Measurements from ENCODE around the gene BACE1. TPM values are rescaled to one million over a fixed set of nuclear protein-coding genes. Genes with fewer than 3 reads are reported as not detected.

BACE1 gene
- polyA plus RNA-seq, 6 donors from 2014 or later, result 0.05 to 1.0 (median 0.07) TPM; not detected in 3

GRCh38 chr11:117300773-117301172, 15.3 kb downstream of the BACE1 start:
- H3K4me3 Mint-ChIP-seq, result no peak overlapping the region
- peak overlapping the region in 2 of 6 donors; percentile 47 to 91 for H3K27ac Mint-ChIP-seq
- DNase-seq (no peak), ATAC-seq (ENCODE audit: low read depth in 2 of 2) (no peak)
- H3K36me3 Mint-ChIP-seq, result no peaks in the 10 kb centered on the region
- no peaks in the 10 kb centered on the region for H3K9me3 Mint-ChIP-seq
- peaks cover 0 to 6% (median 0%) of the 10 kb centered on the region in 3 donors for H3K27me3 Mint-ChIP-seq
- H3K4me1 Mint-ChIP-seq, result peaks cover 0 to 3% (median 0%) of the 10 kb centered on the region in 3 donors

DNA sequence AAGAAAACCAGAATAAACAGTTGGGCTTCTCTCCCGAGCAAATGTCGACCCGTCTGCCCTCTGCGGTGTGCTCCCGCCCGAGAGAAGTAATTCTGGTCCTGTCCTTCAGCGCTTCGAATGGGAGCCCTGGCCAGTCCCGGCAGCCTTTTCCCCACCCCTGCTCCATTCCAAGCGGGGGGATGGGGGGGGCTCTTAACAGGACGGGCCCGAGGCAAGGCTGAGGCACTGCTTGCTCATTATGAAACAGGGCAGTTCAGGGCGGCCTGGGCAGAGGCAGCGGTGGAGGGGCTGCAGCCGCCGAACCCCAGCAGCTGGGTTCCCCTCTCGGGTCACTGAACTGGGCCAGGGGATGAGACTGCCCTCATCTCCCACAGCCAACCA, 15.8 kb downstream of the BACE1 start:
- peak overlapping the region in 1 of 6 donors; percentile 69 for H3K27ac Mint-ChIP-seq

GRCh38 chr11:117299351-117300282, 16.4 kb downstream of the BACE1 start:
- Mint-ChIP-seq H3K4me3 (peak overlapping the region in 1 of 8 donors; percentile 47), H3K4me1 (peaks cover 0 to 3% (median 0%) of the 10 kb centered on the region in 3 donors), H3K36me3 (no peaks in the 10 kb centered on the region), H3K27ac (peak overlapping the region in 2 of 6 donors; percentile 24 to 72), H3K9me3 (no peaks in the 10 kb centered on the region), H3K27me3 (peaks cover 0 to 6% (median 0%) of the 10 kb centered on the region in 3 donors)
- DNase-seq (no peak), ATAC-seq (ENCODE audit: low read depth in 2 of 2) (no peak)

More for the DNA sequence above, 15.8 kb downstream of the BACE1 start:
- no peak overlapping the region for H3K4me3 Mint-ChIP-seq
- H3K27me3 Mint-ChIP-seq, result peaks cover 0 to 6% (median 0%) of the 10 kb centered on the region in 3 donors
- H3K36me3 Mint-ChIP-seq, result no peaks in the 10 kb centered on the region
- DNase-seq (no peak), ATAC-seq (ENCODE audit: low read depth in 2 of 2) (no peak)
- peaks cover 0 to 3% (median 0%) of the 10 kb centered on the region in 3 donors for H3K4me1 Mint-ChIP-seq
- H3K9me3 Mint-ChIP-seq, result no peaks in the 10 kb centered on the region

GRCh38 chr11:117298195-117298594, 17.9 kb downstream of the BACE1 start:
- Mint-ChIP-seq H3K27ac (peak overlapping the region in 2 of 6 donors; percentile 31 to 49), H3K36me3 (no peaks in the 10 kb centered on the region), H3K4me3 (no peak overlapping the region), H3K27me3 (peaks cover 0 to 6% (median 0%) of the 10 kb centered on the region in 3 donors), H3K4me1 (peaks cover 0 to 3% (median 0%) of the 10 kb centered on the region in 3 donors), H3K9me3 (no peaks in the 10 kb centered on the region)
- DNase-seq, result no peak
- ATAC-seq (ENCODE audit: low read depth in 2 of 2), result no peak

- H3K27ac Mint-ChIP-seq, result peak overlapping the region in 1 of 6 donors; percentile 68
- ATAC-seq (ENCODE audit: low read depth in 2 of 2) (no peak), DNase-seq (no peak)
- peaks cover 0 to 6% (median 0%) of the 10 kb centered on the region in 3 donors for H3K27me3 Mint-ChIP-seq
- peaks cover 0 to 3% (median 0%) of the 10 kb centered on the region in 3 donors for H3K4me1 Mint-ChIP-seq
- no peaks in the 10 kb centered on the region for H3K36me3 Mint-ChIP-seq
- no peaks in the 10 kb centered on the region for H3K9me3 Mint-ChIP-seq
- no peak overlapping the region for H3K4me3 Mint-ChIP-seq
Measured at GRCh38 chr11:117296881-117297280, 19.2 kb downstream of the BACE1 start.

GRCh38 chr11:117295438-117296137, 20.5 kb downstream of the BACE1 start:
- Mint-ChIP-seq H3K4me3 (no peak overlapping the region), H3K36me3 (no peaks in the 10 kb centered on the region), H3K9me3 (no peaks in the 10 kb centered on the region), H3K27ac (no peak overlapping the region), H3K4me1 (peaks cover 0 to under 1% (median 0%) of the 10 kb centered on the region in 3 donors), H3K27me3 (no peaks in the 10 kb centered on the region)
- DNase-seq, result no peak
- no peak for ATAC-seq (ENCODE audit: low read depth in 2 of 2)

DNA sequence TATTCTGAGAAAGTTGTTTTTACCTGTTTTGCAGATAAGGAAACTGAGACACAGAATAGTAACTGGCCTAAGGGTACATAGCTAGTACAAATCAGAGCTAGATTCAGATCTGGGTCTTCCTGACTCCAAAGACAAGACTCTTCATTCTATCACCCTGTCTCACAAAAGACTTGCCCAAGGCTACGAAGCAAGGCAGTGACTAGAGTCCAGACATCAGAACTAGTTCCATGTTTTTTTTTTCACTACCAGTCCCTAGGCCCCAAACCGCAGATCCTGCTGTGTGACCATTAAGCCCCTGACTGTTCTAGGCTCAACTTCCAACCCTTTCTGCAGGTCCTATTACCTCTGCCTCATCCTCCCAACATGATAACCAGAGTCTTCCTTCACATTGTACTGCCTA, 23.4 kb downstream of the BACE1 start:
- DNase-seq (no peak), ATAC-seq (ENCODE audit: low read depth in 2 of 2) (no peak)
- Mint-ChIP-seq H3K9me3 (no peaks in the 10 kb centered on the region), H3K4me1 (no peaks in the 10 kb centered on the region), H3K36me3 (peaks cover 0 to 5% of the 10 kb centered on the region in 2 donors), H3K27me3 (no peaks in the 10 kb centered on the region), H3K4me3 (no peak overlapping the region), H3K27ac (peak overlapping the region in 2 of 6 donors; percentile 30 to 72)

DNA sequence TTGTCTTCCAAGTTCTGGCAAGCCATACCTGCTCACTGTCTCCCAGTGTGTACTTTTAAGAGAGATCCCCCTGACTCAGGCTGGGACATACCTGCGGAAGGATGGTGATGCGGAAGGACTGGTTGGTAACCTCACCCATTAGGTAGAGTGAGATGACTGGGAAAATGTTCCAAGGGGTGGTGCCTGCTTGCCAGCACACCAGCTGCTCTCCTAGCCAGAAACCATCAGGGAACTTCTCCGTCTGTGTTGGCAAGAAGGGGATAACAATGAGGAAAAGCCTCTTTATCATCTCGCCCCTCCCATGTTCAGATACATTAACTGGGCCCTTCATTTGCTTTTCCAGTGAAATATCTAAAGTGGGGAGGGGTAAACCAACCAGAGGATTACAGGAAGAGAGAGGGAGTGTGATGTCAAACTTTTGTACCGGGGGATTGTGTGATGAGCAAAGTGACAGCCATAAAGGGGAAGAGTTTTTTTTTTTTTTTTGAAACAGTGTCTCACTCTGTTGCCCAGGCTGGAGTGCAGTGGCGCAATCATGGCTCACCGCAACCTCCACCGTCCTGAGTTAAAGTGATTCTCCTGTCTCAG, 25.2 kb downstream of the BACE1 start, which contains the start of gene BACE1-AS:
TSS of gene BACE1-AS (plus strand) at position 538 of the 588 bp plus-strand sequence.
- H3K27ac Mint-ChIP-seq, result peak within 1 kb of the TSS in 2 of 6 donors; percentile 65 to 76
- no peaks in the 10 kb centered on the region for H3K4me1 Mint-ChIP-seq
- DNase-seq, result no peak
- ATAC-seq (ENCODE audit: low read depth in 2 of 2), result no peak
- peaks cover 0 to 2% (median 0%) of the 10 kb centered on the region in 7 donors for H3K9me3 Mint-ChIP-seq
- H3K4me3 Mint-ChIP-seq, result no peak within 1 kb of the TSS
- H3K27me3 Mint-ChIP-seq, result no peaks in the 10 kb centered on the region
- peaks cover 5 to 11% of the 10 kb centered on the region in 2 donors for H3K36me3 Mint-ChIP-seq

- H3K36me3 Mint-ChIP-seq, result peaks cover 14 to 16% of the 10 kb centered on the region in 2 donors
- H3K4me3 Mint-ChIP-seq, result no peak overlapping the region
- H3K4me1 Mint-ChIP-seq, result no peaks in the 10 kb centered on the region
- ATAC-seq (ENCODE audit: low read depth in 2 of 2), result no peak
- H3K9me3 Mint-ChIP-seq, result peaks cover 0 to 2% (median 0%) of the 10 kb centered on the region in 7 donors
- no peak for DNase-seq
- no peaks in the 10 kb centered on the region for H3K27me3 Mint-ChIP-seq
- peak overlapping the region in 2 of 6 donors; percentile 21 to 36 for H3K27ac Mint-ChIP-seq
Measured at GRCh38 chr11:117289795-117290194, 26.3 kb downstream of the BACE1 start.

GRCh38 chr11:117287668-117288067, 28.4 kb downstream of the BACE1 start:
- H3K9me3 Mint-ChIP-seq, result peaks cover 0 to 2% (median 0%) of the 10 kb centered on the region in 7 donors
- DNase-seq, result no peak
- no peaks in the 10 kb centered on the region for H3K27me3 Mint-ChIP-seq
- H3K4me3 Mint-ChIP-seq, result peak overlapping the region in 1 of 8 donors; percentile 57
- peak overlapping the region in 1 of 6 donors; percentile 22 for H3K27ac Mint-ChIP-seq
- peaks cover 26 to 27% of the 10 kb centered on the region in 2 donors for H3K36me3 Mint-ChIP-seq
- no peaks in the 10 kb centered on the region for H3K4me1 Mint-ChIP-seq
- no peak for ATAC-seq (ENCODE audit: low read depth in 2 of 2)

- ATAC-seq (ENCODE audit: low read depth in 2 of 2) (no peak), DNase-seq (no peak)
- Mint-ChIP-seq H3K9me3 (peaks cover 0 to 2% (median 0%) of the 10 kb centered on the region in 7 donors), H3K4me1 (no peaks in the 10 kb centered on the region), H3K27ac (no peak overlapping the region), H3K36me3 (peaks cover 35 to 38% of the 10 kb centered on the region in 2 donors), H3K4me3 (no peak overlapping the region), H3K27me3 (no peaks in the 10 kb centered on the region)
Measured at GRCh38 chr11:117286588-117286987, 29.5 kb downstream of the BACE1 start.

- Mint-ChIP-seq H3K27me3 (no peaks in the 10 kb centered on the region), H3K4me3 (no peak overlapping the region), H3K9me3 (peaks cover 0 to 2% (median 0%) of the 10 kb centered on the region in 7 donors), H3K36me3 (peaks cover 48 to 53% of the 10 kb centered on the region in 2 donors), H3K27ac (no peak overlapping the region), H3K4me1 (no peaks in the 10 kb centered on the region)
- no peak for DNase-seq
- ATAC-seq (ENCODE audit: low read depth in 2 of 2), result no peak
Measured at GRCh38 chr11:117284053-117284452, 32.0 kb downstream of the BACE1 start.

- Mint-ChIP-seq H3K4me3 (no peak overlapping the region), H3K27ac (peak overlapping the region in 1 of 6 donors; percentile 94), H3K4me1 (no peaks in the 10 kb centered on the region), H3K9me3 (peaks cover 0 to 2% (median 0%) of the 10 kb centered on the region in 7 donors), H3K36me3 (peaks cover 43 to 53% of the 10 kb centered on the region in 2 donors), H3K27me3 (no peaks in the 10 kb centered on the region)
- no peak for DNase-seq
- no peak for ATAC-seq (ENCODE audit: low read depth in 2 of 2)
Measured at GRCh38 chr11:117282956-117283355, 33.1 kb downstream of the BACE1 start.

All from naive B cell (primary cell).